ENCODE measurements around the gene SOST.
A peak's percentile ranks its signal among the peaks of the same experiment; 100 is the strongest.

Gene SOST

DNA sequence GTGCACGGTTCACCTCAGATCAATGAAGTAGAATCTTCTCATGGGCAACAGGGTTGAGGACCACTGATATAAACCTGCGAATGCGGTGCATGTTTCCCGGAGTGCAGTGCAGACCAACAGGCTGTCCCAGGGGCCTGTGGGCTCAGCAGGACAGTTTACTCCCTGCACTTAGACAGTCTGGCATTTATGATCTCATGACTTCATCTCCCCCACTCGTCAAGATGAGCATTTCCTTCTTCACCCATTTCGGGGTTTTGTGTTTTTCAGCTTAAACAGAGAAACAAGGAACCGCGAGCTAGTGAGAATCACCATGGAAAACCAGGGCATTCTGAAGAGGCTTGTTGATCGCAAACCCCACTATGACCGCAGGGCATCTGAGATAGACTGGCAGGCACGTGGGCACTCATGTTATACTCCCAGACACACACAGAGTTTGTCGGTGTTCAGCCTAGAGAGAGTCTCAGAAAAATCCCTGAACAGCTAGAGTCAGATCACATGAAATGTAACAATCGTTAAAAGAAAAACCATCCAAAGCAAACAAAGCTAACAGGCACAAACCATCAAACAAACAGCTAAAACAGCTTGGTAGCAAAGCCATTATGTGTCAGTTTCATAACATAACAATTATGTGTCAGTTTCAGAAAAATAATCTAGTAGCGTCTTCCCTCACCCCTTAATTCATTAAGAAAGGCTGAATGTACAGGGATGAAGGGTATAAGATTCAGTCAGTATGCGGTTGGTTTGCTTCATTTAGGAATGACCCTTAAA lies 24.5 kb upstream of the SOST start:
- ATAC-seq: no peak
- no peak for TF ChIP-seq ZNF565 (CRISPR knock-in tag; conservative IDR thresholded peaks at IDR 0.05; ENCODE audit: low read depth)
- TF ChIP-seq, protein P1, sequence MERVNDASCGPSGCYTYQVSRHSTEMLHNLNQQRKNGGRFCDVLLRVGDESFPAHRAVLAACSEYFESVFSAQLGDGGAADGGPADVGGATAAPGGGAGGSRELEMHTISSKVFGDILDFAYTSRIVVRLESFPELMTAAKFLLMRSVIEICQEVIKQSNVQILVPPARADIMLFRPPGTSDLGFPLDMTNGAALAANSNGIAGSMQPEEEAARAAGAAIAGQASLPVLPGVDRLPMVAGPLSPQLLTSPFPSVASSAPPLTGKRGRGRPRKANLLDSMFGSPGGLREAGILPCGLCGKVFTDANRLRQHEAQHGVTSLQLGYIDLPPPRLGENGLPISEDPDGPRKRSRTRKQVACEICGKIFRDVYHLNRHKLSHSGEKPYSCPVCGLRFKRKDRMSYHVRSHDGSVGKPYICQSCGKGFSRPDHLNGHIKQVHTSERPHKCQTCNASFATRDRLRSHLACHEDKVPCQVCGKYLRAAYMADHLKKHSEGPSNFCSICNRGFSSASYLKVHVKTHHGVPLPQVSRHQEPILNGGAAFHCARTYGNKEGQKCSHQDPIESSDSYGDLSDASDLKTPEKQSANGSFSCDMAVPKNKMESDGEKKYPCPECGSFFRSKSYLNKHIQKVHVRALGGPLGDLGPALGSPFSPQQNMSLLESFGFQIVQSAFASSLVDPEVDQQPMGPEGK (CRISPR knock-in tag; IDR thresholded peaks at IDR 0.05; ENCODE audit: borderline replicate concordance): no peak
- TF ChIP-seq GLIS3 (CRISPR knock-in tag; IDR thresholded peaks at IDR 0.05): no peak
- TF ChIP-seq TSHZ2 (CRISPR knock-in tag; IDR thresholded peaks at IDR 0.05): no peak

- no peak for ATAC-seq
- TF ChIP-seq ZC3H10 (CRISPR knock-in tag; IDR thresholded peaks at IDR 0.05): no peak
- no peak for TF ChIP-seq TOX (CRISPR knock-in tag; IDR thresholded peaks at IDR 0.05; ENCODE audit: borderline replicate concordance)
- TF ChIP-seq ZFP30 (CRISPR knock-in tag; IDR thresholded peaks at IDR 0.05): no peak
- TF ChIP-seq ZNF565 (CRISPR knock-in tag; conservative IDR thresholded peaks at IDR 0.05; ENCODE audit: low read depth): no peak
- TF ChIP-seq GLIS3 (CRISPR knock-in tag; IDR thresholded peaks at IDR 0.05): no peak
- TF ChIP-seq PPARA (CRISPR knock-in tag; IDR thresholded peaks at IDR 0.05; ENCODE audit: borderline replicate concordance): no peak
- TF ChIP-seq BACH2 (CRISPR knock-in tag; IDR thresholded peaks at IDR 0.05; ENCODE audit: borderline replicate concordance): no peak
- no peak for TF ChIP-seq ZFP3 (CRISPR knock-in tag; IDR thresholded peaks at IDR 0.05)
- TF ChIP-seq ZNF8 (CRISPR knock-in tag; IDR thresholded peaks at IDR 0.05): no peak
- no peak for TF ChIP-seq ESRRG (CRISPR knock-in tag; IDR thresholded peaks at IDR 0.05)
- no peak for TF ChIP-seq ARNTL (CRISPR knock-in tag; IDR thresholded peaks at IDR 0.05; ENCODE audit: borderline replicate concordance, low read depth)
- no peak for TF ChIP-seq CREB5 (CRISPR knock-in tag; IDR thresholded peaks at IDR 0.05; ENCODE audit: low read depth)
- TF ChIP-seq, protein P2, sequence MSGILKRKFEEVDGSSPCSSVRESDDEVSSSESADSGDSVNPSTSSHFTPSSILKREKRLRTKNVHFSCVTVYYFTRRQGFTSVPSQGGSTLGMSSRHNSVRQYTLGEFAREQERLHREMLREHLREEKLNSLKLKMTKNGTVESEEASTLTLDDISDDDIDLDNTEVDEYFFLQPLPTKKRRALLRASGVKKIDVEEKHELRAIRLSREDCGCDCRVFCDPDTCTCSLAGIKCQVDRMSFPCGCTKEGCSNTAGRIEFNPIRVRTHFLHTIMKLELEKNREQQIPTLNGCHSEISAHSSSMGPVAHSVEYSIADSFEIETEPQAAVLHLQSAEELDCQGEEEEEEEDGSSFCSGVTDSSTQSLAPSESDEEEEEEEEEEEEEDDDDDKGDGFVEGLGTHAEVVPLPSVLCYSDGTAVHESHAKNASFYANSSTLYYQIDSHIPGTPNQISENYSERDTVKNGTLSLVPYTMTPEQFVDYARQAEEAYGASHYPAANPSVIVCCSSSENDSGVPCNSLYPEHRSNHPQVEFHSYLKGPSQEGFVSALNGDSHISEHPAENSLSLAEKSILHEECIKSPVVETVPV (CRISPR knock-in tag; IDR thresholded peaks at IDR 0.05): no peak
- TF ChIP-seq SNAI2 (CRISPR knock-in tag; IDR thresholded peaks at IDR 0.05): no peak
- no peak for TF ChIP-seq POU6F1 (CRISPR knock-in tag; IDR thresholded peaks at IDR 0.05; ENCODE audit: borderline replicate concordance, low read depth)
- no peak for TF ChIP-seq RARB (CRISPR knock-in tag; IDR thresholded peaks at IDR 0.05)
These were observed 21.5 kb upstream of the SOST start, which contains the start of gene CFAP97D1 for GRCh38 chr17:43780135-43780534. Gene CFAP97D1 (plus strand): TSS chr17:43780435. CDS start chr17:43780463, 28 bp downstream.

DNA sequence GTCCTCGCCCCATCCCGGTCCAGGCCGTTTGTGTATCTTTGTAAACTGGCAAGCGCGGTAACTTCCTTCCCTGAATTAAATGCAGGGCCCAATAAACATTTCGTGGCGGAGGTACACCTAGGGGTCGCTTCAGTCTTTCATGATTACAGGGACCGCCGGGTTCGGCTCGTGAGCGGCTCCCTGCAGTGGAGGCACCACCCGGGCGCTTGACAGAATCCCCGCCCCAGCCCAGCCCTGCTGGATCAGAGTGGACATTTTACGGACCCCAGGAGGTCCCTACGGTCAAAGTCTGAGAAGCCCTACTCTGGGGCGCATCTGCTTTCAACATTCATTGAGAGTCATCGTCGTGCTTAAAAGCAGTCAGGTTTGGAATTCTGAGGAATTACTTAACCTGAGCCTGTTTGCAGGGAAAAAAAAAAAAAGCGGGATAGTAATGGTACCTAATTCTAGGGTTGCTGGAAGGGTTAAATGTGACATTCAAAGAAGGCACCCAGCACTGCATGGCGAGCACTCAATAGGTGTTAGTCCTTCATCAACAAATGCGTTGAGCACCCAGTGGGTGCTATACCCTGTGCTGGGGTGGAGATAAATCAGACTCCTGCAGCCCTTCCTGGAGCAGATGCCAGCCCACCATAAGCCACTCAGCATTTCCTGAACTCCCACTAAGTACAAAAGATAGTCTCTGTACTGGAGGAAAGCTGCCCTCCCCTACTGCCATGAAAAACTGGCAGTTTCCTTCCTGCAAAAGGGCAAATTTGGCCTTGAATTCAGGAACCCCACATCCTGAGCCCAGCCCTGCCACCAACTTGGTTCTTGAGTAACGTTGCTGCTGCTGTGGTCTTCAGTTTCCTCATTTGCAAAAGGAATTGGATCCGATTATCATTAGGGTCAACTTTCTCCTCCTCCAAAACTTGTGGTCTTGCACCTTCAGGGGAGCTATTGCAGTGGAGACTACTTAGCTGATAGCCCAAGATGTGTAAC lies 20.8 kb upstream of the SOST start:
- no peak for TF ChIP-seq ZFP3 (CRISPR knock-in tag; IDR thresholded peaks at IDR 0.05)
- ATAC-seq: peak; percentile 38
